NCI-H446 (cell line): ENCODE measurements around the gene TNN.

Source experiments
- DNase-seq, 2 experiments: peaks; one replicate each; lab custom pipeline; 2025; lab: John Stamatoyannopoulos, UW

TNN gene

GRCh38 chr1:175146529-175147213 is 79.0 kb downstream of the TNN start:
- DNase-seq = peak; percentile 67 to 81

- no peak for DNase-seq
Measured at GRCh38 chr1:175147569-175147968, 79.9 kb downstream of the TNN start.

- DNase-seq = no peak
Measured at GRCh38 chr1:175148068-175148467, 80.4 kb downstream of the TNN start.

- DNase-seq = peak in 1 of 2 experiments; percentile 12
Measured at GRCh38 chr1:175150596-175151319, 83.1 kb downstream of the TNN start.

- DNase-seq = peak in 1 of 2 experiments; percentile 71
Measured at GRCh38 chr1:175152006-175152652, 84.5 kb downstream of the TNN start.

- DNase-seq = peak; percentile 68 to 80
Measured at GRCh38 chr1:175154629-175155472, 87.2 kb downstream of the TNN start.

- no peak for DNase-seq
Measured at GRCh38 chr1:175155473-175155856, 87.8 kb downstream of the TNN start.

- no peak for DNase-seq
Measured at GRCh38 chr1:175155936-175156335, 88.3 kb downstream of the TNN start.

- DNase-seq = peak in 1 of 2 experiments; percentile 22
Measured at GRCh38 chr1:175157200-175157599, 89.6 kb downstream of the TNN start.

- DNase-seq = no peak
Measured at GRCh38 chr1:175158170-175158591, 90.5 kb downstream of the TNN start.

- peak; percentile 88 to 97 for DNase-seq
Measured at GRCh38 chr1:175162955-175163354, 95.3 kb downstream of the TNN start.

GRCh38 chr1:175163702-175164101 is 96.1 kb downstream of the TNN start:
- no peak for DNase-seq

- no peak for DNase-seq
Measured at GRCh38 chr1:175164751-175165150, 97.1 kb downstream of the TNN start.

GRCh38 chr1:175166746-175167145 is 99.1 kb downstream of the TNN start:
- no peak for DNase-seq

- no peak for DNase-seq
Measured at GRCh38 chr1:175167861-175168260, 100.2 kb downstream of the TNN start.

- DNase-seq = no peak
Measured at GRCh38 chr1:175168782-175169181, 101.1 kb downstream of the TNN start.

- DNase-seq = no peak
Measured at GRCh38 chr1:175169286-175170018, 101.8 kb downstream of the TNN start.

- DNase-seq = no peak
Measured at GRCh38 chr1:175171036-175171913, 103.6 kb downstream of the TNN start.

GRCh38 chr1:175172503-175172902 is 104.9 kb downstream of the TNN start:
- peak in 1 of 2 experiments; percentile 62 for DNase-seq

GRCh38 chr1:175173531-175173930 is 105.9 kb downstream of the TNN start:
- no peak for DNase-seq
